Calu3 (cell line): ENCODE data around the gene JMJD6. TPM values are rescaled to one million over a fixed set of nuclear protein-coding genes. Genes with fewer than 3 reads are reported as not detected.
"Not testable (repeated sequence)": the region's sequence is repeated elsewhere in the genome, so short reads cannot be mapped to it uniquely, and the experiment has no call there.

Experiments used
- BruUV-seq: library from RNA; stranded (reverse); fragments of 400-500 nt; replicated peaks from 2 replicates; lab custom pipeline; 2021; lab: Mats Ljungman, UMichigan
- CTCF ChIA-PET: fragments of 300-600 bp; sonication (Branson Sonifier 250); formaldehyde crosslinking; loops from one replicate; lab custom pipeline; 2022; ENCODE audit warnings: antibody characterized with exemption; lab: Charles Lee
- DNase-seq: peaks from one replicate; pipeline ENCODE4 v3.0.0; 2022
- H3K27ac Mint-ChIP-seq: one replicate; pipeline ENCODE4 v1.8.0; 2022; ENCODE audit warnings: mixed read lengths; ENCODE audit not compliant: unreplicated experiment
- H3K27me3 Mint-ChIP-seq: one replicate; pipeline ENCODE4 v1.8.0; 2022; ENCODE audit warnings: mixed read lengths; ENCODE audit not compliant: unreplicated experiment
- H3K36me3 Mint-ChIP-seq: one replicate; pipeline ENCODE4 v1.8.0; 2022; ENCODE audit warnings: mild to moderate bottlenecking, moderate library complexity, mixed read lengths; ENCODE audit not compliant: insufficient read depth, unreplicated experiment
- H3K4me1 Mint-ChIP-seq: one replicate; pipeline ENCODE4 v1.8.0; 2022; ENCODE audit warnings: mild to moderate bottlenecking, low read depth, mixed read lengths; ENCODE audit not compliant: unreplicated experiment
- H3K4me3 Mint-ChIP-seq: one replicate; pipeline ENCODE4 v1.8.0; 2022; ENCODE audit warnings: mild to moderate bottlenecking, low read depth, moderate library complexity, mixed read lengths; ENCODE audit not compliant: unreplicated experiment
- H3K9me3 Mint-ChIP-seq: one replicate; pipeline ENCODE4 v1.8.0; 2022; ENCODE audit warnings: low read depth, mixed read lengths; ENCODE audit not compliant: unreplicated experiment
- CTCF ChIP-seq: fragments of 200-600 bp; IDR thresholded peaks from one replicate; pipeline ENCODE4 v1.8.0; 2022; ENCODE audit warnings: antibody characterized with exemption; ENCODE audit not compliant: unreplicated experiment
- intact Hi-C: fragments of 100-400 bp; cut with micrococcal nuclease; formaldehyde crosslinking; loops from one replicate; pipeline ENCODE4 v1.10.0; 2022; ENCODE audit not compliant: unreplicated experiment
- total RNA-seq: library from RNA; stranded (reverse); gene quantifications from 2 replicates; pipeline ENCODE4 v1.2.3, GENCODE V29; 2022

Gene JMJD6
- total RNA-seq, 1 experiment from 2014 or later: 62.1 TPM

- H3K27ac Mint-ChIP-seq: peak overlapping the region; percentile 77
- intact Hi-C loops: no loop called here
- H3K36me3 Mint-ChIP-seq: peaks cover 91% of the 10 kb centered on the region
- no TSS peak for BruUV-seq
- H3K4me1 Mint-ChIP-seq: peaks cover 7% of the 10 kb centered on the region
- CTCF ChIA-PET: interaction anchor here (0.7 to 1.0 kb wide), 3 partner anchors 111 to 338 kb away, joined by 3 to 4 read pairs (median 3); no protein-coding TSS in a partner anchor
- DNase-seq: no peak
- H3K9me3 Mint-ChIP-seq: no peaks in the 10 kb centered on the region
- no peaks in the 10 kb centered on the region for H3K27me3 Mint-ChIP-seq
- H3K4me3 Mint-ChIP-seq: peak overlapping the region; percentile 81
- no peak for TF ChIP-seq CTCF
These were observed 1.5 kb upstream of the JMJD6 start for GRCh38 chr17:76727745-76728456.

- DNase-seq: peak; percentile 86
- peaks cover 88% of the 10 kb centered on the region for H3K36me3 Mint-ChIP-seq
- intact Hi-C loops: no loop called here
- TF ChIP-seq CTCF: peak; percentile 79
- CTCF ChIA-PET: interaction anchor here (0.7 to 1.0 kb wide), 3 partner anchors 197 to 888 kb away, joined by 3 to 4 read pairs (median 3); no protein-coding TSS in a partner anchor
- H3K4me1 Mint-ChIP-seq: peaks cover 7% of the 10 kb centered on the region
- H3K27ac Mint-ChIP-seq: peak within 1 kb of the TSS; percentile 77
- no peaks in the 10 kb centered on the region for H3K9me3 Mint-ChIP-seq
- BruUV-seq: TSS peak; percentile 65
- H3K4me3 Mint-ChIP-seq: peak within 1 kb of the TSS; percentile 81
- H3K27me3 Mint-ChIP-seq: no peaks in the 10 kb centered on the region
These were observed 641 bp upstream of the JMJD6 start, which contains the start of gene METTL23 for GRCh38 chr17:76726776-76727718. METTL23 (plus strand) TSS chr17:76726839; CDS start chr17:76729711, 2,872 bp downstream.

- peaks cover 7% of the 10 kb centered on the region for H3K4me1 Mint-ChIP-seq
- H3K27ac Mint-ChIP-seq: peak overlapping the region; percentile 77
- CTCF ChIA-PET: no interaction called here
- H3K4me3 Mint-ChIP-seq: peak overlapping the region; percentile 81
- no peak for TF ChIP-seq CTCF
- TSS peak; percentile 69 for BruUV-seq
- no peaks in the 10 kb centered on the region for H3K27me3 Mint-ChIP-seq
- DNase-seq: peak; percentile 73
- intact Hi-C loops: no loop called here
- H3K36me3 Mint-ChIP-seq: peaks cover 87% of the 10 kb centered on the region
- no peaks in the 10 kb centered on the region for H3K9me3 Mint-ChIP-seq
These were observed 701 bp downstream of the JMJD6 start for GRCh38 chr17:76725580-76726230.

GRCh38 chr17:76723812-76724211, 2.6 kb downstream of the JMJD6 start:
- Mint-ChIP-seq H3K4me3 (no peak overlapping the region), H3K36me3 (peaks cover 87% of the 10 kb centered on the region), H3K27me3 (no peaks in the 10 kb centered on the region), H3K9me3 (no peaks in the 10 kb centered on the region), H3K4me1 (peaks cover 7% of the 10 kb centered on the region), H3K27ac (no peak overlapping the region)
- TF ChIP-seq CTCF: no peak
- BruUV-seq: TSS peak; percentile 1
- intact Hi-C loops: no loop called here
- CTCF ChIA-PET: no interaction called here
- no peak for DNase-seq

GRCh38 chr17:76722977-76723376, 3.4 kb downstream of the JMJD6 start:
- H3K27ac Mint-ChIP-seq, CTCF ChIA-PET, BruUV-seq, DNase-seq, H3K4me1 Mint-ChIP-seq, H3K9me3 Mint-ChIP-seq, intact Hi-C loops, H3K27me3 Mint-ChIP-seq, H3K4me3 Mint-ChIP-seq: not testable (repeated sequence)
- peaks cover 93% of the 10 kb centered on the region for H3K36me3 Mint-ChIP-seq
